K562 (cell line): ENCODE measurements around the gene MKLN1. TPM values are rescaled to one million over a fixed set of nuclear protein-coding genes. Genes with fewer than 3 reads are reported as not detected.

Experiments
- ATAC-seq: fragments of 200-7000 bp; cut with Tn5 transposase; 3 replicates; pipeline ENCODE4 v1.9.1; 2020; ENCODE audit warnings: moderate library complexity
- Bru-seq: library from RNA; stranded (reverse); fragments of 400-500 nt; gene quantifications from one replicate; lab custom pipeline; 2021; lab: Mats Ljungman, UMichigan
- BruChase-seq, 2 experiments: library from RNA; stranded (reverse); fragments of 400-500 nt; gene quantifications; one replicate each; lab custom pipeline; 2021; lab: Mats Ljungman, UMichigan
- BruUV-seq: library from RNA; stranded (reverse); fragments of 400-500 nt; replicated peaks from 2 replicates; lab custom pipeline; 2021; lab: Mats Ljungman, UMichigan
- CTCF ChIA-PET: fragments of 300-600 bp; formaldehyde crosslinking; extraction: SDS; loops from one replicate; lab custom pipeline; 2021; ENCODE audit warnings: low intra/inter-chr PET ratio; lab: Yijun Ruan, JAX
- POLR2A ChIA-PET: fragments of 300-600, 350-650 bp; sonication (Branson Sonifier 250); formaldehyde crosslinking; extraction: SDS; loops from one replicate; lab custom pipeline; 2021; ENCODE audit warnings: antibody characterized with exemption, inconsistent platforms; lab: Yijun Ruan, JAX
- DNase-seq, 4 experiments: peaks; one replicate each; pipeline versions ENCODE4 v3.0.0 to v3.0.0-alpha.2; 2011 to 2018; ENCODE audit warnings: low spot score in 3 of 4, mixed read lengths in 3 of 4; ENCODE audit errors: extremely low read depth in 1 of 4
- FAIRE-seq: peaks from 2 replicates; lab custom pipeline; 2011; peaks lifted over from hg19 to GRCh38; lab: Jason Lieb, UNC
- H2AFZ ChIP-seq: 2 replicates; pipeline ENCODE4 v1.6.0; 2011; ENCODE audit warnings: low read depth, low read length, control low read depth, inconsistent platforms
- H3K27ac ChIP-seq: fragments of 200-600 bp; 3 replicates; pipeline ENCODE4 v1.8.0; 2011; ENCODE audit warnings: low read depth, mild to moderate bottlenecking, control low read depth, inconsistent platforms, low read length, moderate library complexity, mixed read lengths; ENCODE audit errors: extremely low read depth
- H3K27me3 ChIP-seq, 2 experiments: fragments of 300-600 bp in 1 of 2; 2 replicates in 1 of 2; 3 replicates in 1 of 2; pipeline versions ENCODE4 v1.6.0 to v1.8.0; 2011; ENCODE audit warnings: inconsistent platforms in 2 of 2, low read length in 2 of 2, mild to moderate bottlenecking in 1 of 2, mixed read lengths in 1 of 2, moderate library complexity in 1 of 2; ENCODE audit not compliant: control insufficient read depth in 2 of 2, insufficient read depth in 2 of 2
- H3K36me3 ChIP-seq: fragments of 300-600 bp; 3 replicates; pipeline ENCODE4 v1.8.0; 2011; ENCODE audit warnings: mild to moderate bottlenecking, low read length, inconsistent platforms; ENCODE audit not compliant: control insufficient read depth, insufficient read depth
- H3K4me1 ChIP-seq, 2 experiments: fragments of 200-600 bp in 1 of 2; replicated peaks in 1 of 2; 2 replicates in 1 of 2; 3 replicates in 1 of 2; pipeline versions ENCODE4 v1.5.1 to v1.8.0; 2011; ENCODE audit warnings: inconsistent platforms in 2 of 2, low read length in 2 of 2, mild to moderate bottlenecking in 1 of 2, mixed read lengths in 1 of 2, moderate library complexity in 1 of 2; ENCODE audit not compliant: control insufficient read depth in 2 of 2, insufficient read depth in 2 of 2
- H3K4me2 ChIP-seq: 2 replicates; pipeline ENCODE4 v1.6.1; 2011; ENCODE audit warnings: low read length, control low read depth, inconsistent platforms, mixed read lengths; ENCODE audit not compliant: insufficient read depth
- H3K4me3 ChIP-seq: fragments of 200-600 bp; sonication (generic), shearing (Covaris generic); 2 replicates; pipeline ENCODE4 v1.5.1; 2016; ENCODE audit warnings: control low read depth, inconsistent platforms
- H3K79me2 ChIP-seq: fragments of 200-600 bp; 3 replicates; pipeline ENCODE4 v1.8.0; 2011; ENCODE audit warnings: low read length, inconsistent platforms; ENCODE audit not compliant: control insufficient read depth, insufficient read depth
- H3K9ac ChIP-seq, 2 experiments: 2 replicates each; pipeline versions ENCODE4 v1.6.0 to v1.6.1; 2011; ENCODE audit warnings: low read depth in 2 of 2, low read length in 2 of 2, control low read depth in 1 of 2, inconsistent platforms in 1 of 2, mild to moderate bottlenecking in 1 of 2, mixed read lengths in 1 of 2; ENCODE audit not compliant: insufficient read depth in 1 of 2
- H3K9me1 ChIP-seq: one replicate; pipeline ENCODE4 v1.6.0; 2011; ENCODE audit warnings: inconsistent platforms, mild to moderate bottlenecking, low read length, moderate library complexity; ENCODE audit not compliant: control insufficient read depth, insufficient read depth
- H3K9me3 ChIP-seq: replicated peaks from 2 replicates; pipeline ENCODE4 v1.5.1; 2011; ENCODE audit warnings: low read depth, low read length, inconsistent platforms; ENCODE audit not compliant: control insufficient read depth, insufficient read depth
- H4K20me1 ChIP-seq: replicated peaks from 2 replicates; pipeline ENCODE4 v1.6.1; 2011; ENCODE audit warnings: low read length, inconsistent platforms, mixed read lengths; ENCODE audit not compliant: control insufficient read depth, insufficient read depth
- ETV6 ChIP-seq, 3 experiments: fragments of 150-350 bp in 1 of 3; sonication (generic) in 1 of 3; formaldehyde crosslinking in 1 of 3; IDR thresholded peaks; 2 replicates each; pipeline versions ENCODE4 v1.6.1 to v1.8.0; 2014 to 2022; ENCODE audit warnings: borderline replicate concordance in 2 of 3, low read depth in 2 of 3, antibody characterized with exemption in 1 of 3, low read length in 1 of 3, mild to moderate bottlenecking in 1 of 3, missing genetic modification reagents in 1 of 3
- GTF2F1 ChIP-seq: IDR thresholded peaks from 2 replicates; pipeline ENCODE4 v1.6.1; 2011; ENCODE audit warnings: low read depth, low read length, improper control_type of control experiment
- HMGN3 ChIP-seq: IDR thresholded peaks from 2 replicates; pipeline ENCODE4 v1.6.1; 2011; ENCODE audit warnings: borderline replicate concordance, low read depth, mild to moderate bottlenecking, mixed read lengths, low read length; ENCODE audit not compliant: insufficient read length; ENCODE audit errors: extremely low read depth
- KDM5B ChIP-seq: fragments of 200-600 bp; sonication (generic); IDR thresholded peaks from 2 replicates; pipeline ENCODE4 v1.6.1; 2012; ENCODE audit warnings: low read depth, mild to moderate bottlenecking, moderate library complexity, low read length, control low read depth, inconsistent platforms; ENCODE audit not compliant: insufficient replicate concordance
- MTA3 ChIP-seq: fragments of 450-650 bp; formaldehyde crosslinking; IDR thresholded peaks from 2 replicates; pipeline ENCODE4 v1.6.1; 2017; ENCODE audit warnings: mild to moderate bottlenecking, borderline replicate concordance
- NCOA2 ChIP-seq, 2 experiments: fragments of 450-650 bp; IDR thresholded peaks; 2 replicates each; pipeline ENCODE4 v1.6.1; 2018; ENCODE audit warnings: mild to moderate bottlenecking in 2 of 2, moderate library complexity in 1 of 2; ENCODE audit not compliant: partially characterized antibody in 2 of 2
- PREB ChIP-seq: sonication (generic); formaldehyde crosslinking; IDR thresholded peaks from 2 replicates; pipeline ENCODE4 v1.8.1; 2023; ENCODE audit warnings: mild to moderate bottlenecking, missing genetic modification reagents
- ZBTB9 ChIP-seq: fragments of 450-650 bp; formaldehyde crosslinking; IDR thresholded peaks from 2 replicates; pipeline ENCODE4 v1.4.0; 2020; ENCODE audit warnings: mild to moderate bottlenecking, moderate library complexity
- WGBS: fragments of 100-300 bp; shearing (Covaris generic); methylation state at CpG from one replicate; pipeline ENCODE4 v1.1.6; 2016; ENCODE audit warnings: low coverage, mixed read lengths; ENCODE audit not compliant: insufficient coverage; ENCODE audit errors: missing lambda C conversion rate; 5-methylcytosine and 5-hydroxymethylcytosine counted together
- in situ Hi-C: fragments of 300-500 bp; cut with MboI; formaldehyde crosslinking; loops from 4 replicates; pipeline ENCODE4 v1.15.0; 2018; ENCODE audit warnings: inconsistent platforms, mixed read lengths
- intact Hi-C: fragments of 100-400 bp; cut with micrococcal nuclease; formaldehyde crosslinking; loops from 2 replicates; pipeline ENCODE4 v1.14.2; 2022
- long read RNA-seq, 3 experiments: library from polyadenylated mRNA in 2 of 3; library from RNA in 1 of 3; unstranded in 2 of 3; stranded (forward) in 1 of 3; transcript quantifications; one replicate each; pipeline ENCODE4 v2.0.0, GENCODE V29; 2019 to 2022
- polyA minus RNA-seq, 3 experiments: library from RNA; depleted of rRNA, polyadenylated mRNA; stranded (reverse); fragments of >200 nt; gene quantifications; 2 replicates each; pipeline ENCODE4 v1.2.3, GENCODE V29; 2011
- polyA plus RNA-seq, 8 experiments: library from polyadenylated mRNA; depleted of rRNA in 4 of 8; stranded (reverse) in 5 of 8; unstranded in 3 of 8; fragments of >200 nt; fragmentation: Nextera tagmentation in 2 of 8; fragmentation: Illumina TruSeq in 1 of 8; extraction: Ambion mirVana in 2 of 8; extraction: Trizol in 1 of 8; gene quantifications; 2 replicates each; pipeline versions ENCODE4 v1.2.1 to v1.2.3, GENCODE V29; 2011 to 2014; ENCODE audit warnings: inconsistent platforms in 1 of 8, missing spikeins in 1 of 8
- total RNA-seq, 7 experiments: library from RNA; depleted of rRNA in 6 of 7; stranded (reverse); fragments of >200 nt in 6 of 7; fragmentation: Illumina TruSeq in 2 of 7; extraction: Trizol in 2 of 7; gene quantifications; 2 replicates each; pipeline versions ENCODE4 v1.2.1 to v1.2.3, GENCODE V29; 2011 to 2021; ENCODE audit warnings: low replicate concordance in 1 of 7

MKLN1 gene
- total RNA-seq (2011; cell fraction: chromatin; rRNA removed; ENCODE audit: low replicate concordance): 80.7 and 221 TPM in 2 replicates
- total RNA-seq (2011; cell fraction: nucleolus; rRNA removed): 23.3 and 38.8 TPM in 2 replicates
- 104 and 220 TPM in 2 replicates for total RNA-seq (2011; cell fraction: nucleoplasm; rRNA removed)
- 19.4 and 19.8 TPM in 2 replicates for total RNA-seq (2014; rRNA removed)
- 61.2 and 71.7 TPM in 2 replicates for total RNA-seq (2014; rRNA removed; fragmentation: Illumina TruSeq; extraction: Trizol)
- total RNA-seq (2015; rRNA removed; fragmentation: Illumina TruSeq; extraction: Trizol): 50.6 and 56.0 TPM in 2 replicates
- total RNA-seq (2021): 50.5 and 56.5 TPM in 2 replicates
- 80.4 and 84.7 TPM in 2 replicates for polyA plus RNA-seq (2011; rRNA removed)
- polyA plus RNA-seq (2011; cell fraction: cytosol; rRNA removed): 21.2 and 44.7 TPM in 2 replicates
- polyA plus RNA-seq (2011; cell fraction: nucleus; rRNA removed): 65.4 and 98.1 TPM in 2 replicates
- polyA plus RNA-seq (2012): 25.1 and 29.8 TPM in 2 replicates
- 32.0 and 38.9 TPM in 2 replicates for polyA plus RNA-seq (2014; fragmentation: Illumina TruSeq; extraction: Trizol)
- 10 to 100 TPM; 27.0 to 68.8 TPM for polyA plus RNA-seq (2014; fragmentation: Nextera tagmentation; extraction: Ambion mirVana)
- 18.6 and 19.1 TPM in 2 replicates for polyA plus RNA-seq (2014; rRNA removed)
- polyA minus RNA-seq (2011; rRNA and poly(A)+ RNA removed): 282 and 370 TPM in 2 replicates
- 55.7 and 56.6 TPM in 2 replicates for polyA minus RNA-seq (2011; cell fraction: cytosol; rRNA and poly(A)+ RNA removed)
- 62.1 and 148 TPM in 2 replicates for polyA minus RNA-seq (2011; cell fraction: nucleus; rRNA and poly(A)+ RNA removed)
- Bru-seq, nascent RNA: percentile 81 among the genes with signal in this experiment
- percentile 89 among the genes with signal in this experiment for BruChase-seq, experiment 1, labeled RNA remaining after a 2-hour chase
- BruChase-seq, experiment 2, labeled RNA remaining after a 6-hour chase: percentile 89 among the genes with signal in this experiment
- long read RNA-seq, experiment 1, full-length matches to known transcripts: 51 of 115 reads
- long read RNA-seq, experiment 1, partial matches to known transcripts: 17 of 115 reads
- long read RNA-seq, experiment 1, other reads (novel, unspliced or antisense): 47 of 115 reads
- long read RNA-seq, experiment 2, full-length matches to known transcripts: 15 of 36 reads
- long read RNA-seq, experiment 2, partial matches to known transcripts: 6 of 36 reads
- long read RNA-seq, experiment 2, other reads (novel, unspliced or antisense): 15 of 36 reads
- long read RNA-seq, experiment 3, full-length matches to known transcripts: 25 of 38 reads
- long read RNA-seq, experiment 3, partial matches to known transcripts: 3 of 38 reads
- long read RNA-seq, experiment 3, other reads (novel, unspliced or antisense): 10 of 38 reads

DNA sequence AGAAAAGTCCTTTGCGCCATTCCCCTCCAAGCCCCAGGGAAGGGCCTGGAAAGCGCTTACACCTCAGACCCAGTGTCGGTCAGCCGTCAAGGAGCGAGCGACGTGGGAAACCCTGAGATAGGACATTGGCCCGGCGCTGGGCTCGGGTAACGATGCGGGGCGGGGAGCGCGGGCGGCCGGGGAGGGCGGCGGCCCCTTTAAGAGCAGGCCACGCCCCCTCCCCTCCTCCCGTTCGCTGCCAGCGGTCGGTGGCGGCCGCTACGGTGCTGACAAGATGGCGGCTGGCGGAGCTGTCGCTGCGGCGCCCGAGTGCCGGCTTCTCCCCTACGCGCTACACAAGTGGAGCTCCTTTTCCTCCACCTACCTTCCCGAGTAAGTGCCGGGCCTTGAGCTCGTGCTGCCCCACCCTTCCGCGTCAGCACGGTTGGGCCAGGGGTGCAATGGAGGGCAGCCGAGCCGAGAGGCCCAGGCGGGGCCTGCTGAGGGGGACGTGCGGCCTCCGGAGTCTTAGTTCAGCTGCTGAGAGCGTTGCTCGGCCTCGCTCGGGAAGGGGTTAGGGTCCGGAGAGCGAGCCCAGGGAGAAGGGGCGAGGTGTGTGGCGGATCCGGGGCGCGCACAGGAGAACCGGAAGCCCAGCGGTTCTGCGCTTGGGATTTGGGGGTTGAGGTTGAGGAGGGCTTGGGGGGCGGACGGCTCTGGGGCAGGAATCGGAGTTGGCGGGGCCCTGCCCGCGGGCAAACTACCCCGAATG lies at the start of gene MKLN1:
Gene MKLN1, plus strand, starts transcription at position 251 of the 751 bp plus-strand sequence. Its CDS starts 24 bp downstream, at position 275.
- Histone ChIP-seq H3K4me2 (peak within 1 kb of the TSS; percentile 97), H2AFZ (peak within 1 kb of the TSS; percentile 100), H3K36me3 (peaks cover 2% of the 10 kb centered on the region; the same call in 2 of the 3 replicates), H3K4me1 (peaks cover 5 to 33% of the 10 kb centered on the region in 2 experiments; a peak in 3 of 5 replicates), H3K27me3 (no peaks in the 10 kb centered on the region), H3K9ac (peak within 1 kb of the TSS; percentile 95 to 100), H3K9me1 (no peaks in the 10 kb centered on the region), H4K20me1 (peaks cover 14% of the 10 kb centered on the region), H3K27ac (peak within 1 kb of the TSS; percentile 94), H3K79me2 (peaks cover 57% of the 10 kb centered on the region), H3K9me3 (no peaks in the 10 kb centered on the region), H3K4me3 (peak within 1 kb of the TSS; percentile 87)
- under 1% methylated on average over 61 of the region's 69 CpGs for WGBS
- CTCF ChIA-PET: interaction anchor here (0.6 kb wide), 1 partner anchor 28 kb away, joined by 3 read pairs; no protein-coding TSS in a partner anchor
- in situ Hi-C loops: no loop called here
- POLR2A ChIA-PET: interaction anchor here (0.6 to 3.3 kb wide), 15 partner anchors 9 to 386 kb away, joined by 3 to 16 read pairs (median 3); no protein-coding TSS in a partner anchor
- no peak for FAIRE-seq
- ATAC-seq: peak; percentile 96
- intact Hi-C loops: loop anchor here (1.0 to 2.0 kb wide), 2 partner anchors 96 to 217 kb away; no protein-coding TSS in a partner anchor
- BruUV-seq: no TSS peak
- peak; percentile 98 for DNase-seq
- TF ChIP-seq KDM5B (peak; percentile 99), HMGN3 (peak; percentile 74), ETV6 (IDR thresholded peaks at IDR 0.05; ENCODE audit: borderline replicate concordance in 1 of 2, low read depth in 2 of 2, low read length in 1 of 2) (no peak), ETV6 (CRISPR knock-in tag; IDR thresholded peaks at IDR 0.05; ENCODE audit: borderline replicate concordance) (peak; percentile 66; the same call in 1 of the 2 replicates), ZBTB9 (CRISPR knock-in tag) (peak; percentile 56; the same call in 1 of the 2 replicates), GTF2F1 (peak; percentile 68), NCOA2 (IDR thresholded peaks at IDR 0.05; ENCODE audit: partially characterized antibody in 2 of 2) (no peak), PREB (CRISPR knock-in tag) (peak; percentile 99), MTA3 (peak; percentile 85)
